RWPE2 (cell line): ENCODE data around the gene PRR27.

ENCODE experiments used
- ATAC-seq: fragments of 200-7000 bp; cut with Tn5 transposase; 3 replicates; pipeline ENCODE4 v1.9.1; 2021; ENCODE audit warnings: low read depth
- DNase-seq: peaks from one replicate; pipeline ENCODE4 v3.0.0-alpha.2; 2020; ENCODE audit warnings: low spot score
- H3K27ac ChIP-seq: fragments of 450-650 bp; 2 replicates; pipeline ENCODE4 v1.5.1; 2017; ENCODE audit warnings: mild to moderate bottlenecking; ENCODE audit not compliant: poor library complexity, severe bottlenecking
- H3K27me3 ChIP-seq: fragments of 250-450 bp; sonication (Bioruptor Pico); 2 replicates; pipeline ENCODE4 v1.5.1; 2021; ENCODE audit warnings: mild to moderate bottlenecking, moderate library complexity; ENCODE audit not compliant: insufficient read depth, poor library complexity, severe bottlenecking
- H3K36me3 ChIP-seq: fragments of 250-450 bp; sonication (Bioruptor Pico); 2 replicates; pipeline ENCODE4 v1.5.1; 2020; ENCODE audit warnings: low read depth, mild to moderate bottlenecking, moderate library complexity
- H3K4me1 ChIP-seq: fragments of 250-450 bp; sonication (Bioruptor Pico); 2 replicates; pipeline ENCODE4 v1.5.1; 2021; ENCODE audit warnings: mild to moderate bottlenecking, moderate library complexity; ENCODE audit not compliant: insufficient read depth, poor library complexity, severe bottlenecking
- H3K4me3 ChIP-seq: fragments of 250-450 bp; sonication (Bioruptor Pico); 2 replicates; pipeline ENCODE4 v1.5.1; 2021; ENCODE audit warnings: mild to moderate bottlenecking, moderate library complexity; ENCODE audit not compliant: severe bottlenecking
- H3K9me3 ChIP-seq: fragments of 250-450 bp; sonication (Bioruptor Pico); 2 replicates; pipeline ENCODE4 v1.5.1; 2021; ENCODE audit warnings: mild to moderate bottlenecking, moderate library complexity; ENCODE audit not compliant: severe bottlenecking
- CTCF ChIP-seq: fragments of 450-650 bp; IDR thresholded peaks from one replicate; pipeline ENCODE4 v1.5.1; 2017; ENCODE audit warnings: mild to moderate bottlenecking, moderate library complexity; ENCODE audit not compliant: poor library complexity, severe bottlenecking

Gene PRR27

DNA sequence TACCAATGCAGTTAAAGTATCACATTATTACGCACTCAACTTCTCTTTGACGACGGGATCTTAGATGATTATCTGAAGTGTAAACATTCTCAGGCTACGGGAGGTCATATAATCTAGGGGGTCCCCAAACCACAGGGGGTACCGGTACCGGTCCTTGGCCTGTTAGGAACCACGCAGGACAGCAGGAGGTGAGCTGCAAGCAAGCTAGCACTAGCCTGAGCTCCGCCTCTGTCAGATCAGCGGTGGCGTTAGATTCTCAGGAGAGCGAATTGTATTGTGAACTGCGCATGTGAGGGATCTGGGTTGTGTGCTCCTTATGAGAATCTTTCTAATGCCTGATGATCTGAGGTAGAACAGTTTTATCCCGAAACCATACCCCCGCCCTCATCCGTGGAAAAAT, 20.6 kb upstream of the PRR27 start:
- Histone ChIP-seq H3K27ac (no peak overlapping the region), H3K4me3 (no peak overlapping the region), H3K36me3 (no peaks in the 10 kb centered on the region), H3K9me3 (no peaks in the 10 kb centered on the region), H3K4me1 (no peaks in the 10 kb centered on the region), H3K27me3 (peaks cover 4% of the 10 kb centered on the region)
- no peak for TF ChIP-seq CTCF
- no peak for ATAC-seq
- no peak for DNase-seq

- Histone ChIP-seq H3K36me3 (no peaks in the 10 kb centered on the region), H3K4me3 (no peak overlapping the region), H3K27me3 (no peaks in the 10 kb centered on the region), H3K27ac (no peak overlapping the region), H3K9me3 (no peaks in the 10 kb centered on the region), H3K4me1 (no peaks in the 10 kb centered on the region)
- ATAC-seq (no peak), DNase-seq (no peak)
- TF ChIP-seq CTCF: no peak
Observed at GRCh38 chr4:70138751-70139150, 15.3 kb upstream of the PRR27 start.

GRCh38 chr4:70151271-70151670, 2.8 kb upstream of the PRR27 start:
- TF ChIP-seq CTCF: no peak
- H3K27me3 ChIP-seq: no peaks in the 10 kb centered on the region
- no peaks in the 10 kb centered on the region for H3K36me3 ChIP-seq
- H3K4me3 ChIP-seq: no peak overlapping the region
- ATAC-seq (no peak), DNase-seq (no peak)
- no peaks in the 10 kb centered on the region for H3K4me1 ChIP-seq
- no peaks in the 10 kb centered on the region for H3K9me3 ChIP-seq
- no peak overlapping the region for H3K27ac ChIP-seq

DNA sequence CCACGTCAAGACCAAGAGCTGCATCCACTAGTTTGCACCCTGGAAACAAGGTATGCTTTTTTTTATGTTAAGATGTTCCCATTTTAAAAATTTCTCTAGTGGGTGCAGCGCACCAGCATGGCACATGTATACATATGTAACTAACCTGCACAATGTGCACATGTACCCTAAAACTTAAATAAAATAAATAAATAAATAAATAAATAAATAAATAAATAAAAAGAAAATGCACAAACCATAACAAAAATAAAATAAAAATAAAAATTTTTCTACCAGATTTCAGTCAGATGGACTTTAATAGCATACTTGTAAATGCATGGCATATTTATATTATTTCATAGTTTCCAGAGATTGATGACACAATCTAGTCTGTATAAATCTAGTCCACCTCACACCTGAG, 1.9 kb upstream of the PRR27 start:
- ATAC-seq (no peak), DNase-seq (no peak)
- H3K4me3 ChIP-seq: no peak overlapping the region
- no peak for TF ChIP-seq CTCF
- no peak overlapping the region for H3K27ac ChIP-seq
- H3K9me3 ChIP-seq: no peaks in the 10 kb centered on the region
- H3K27me3 ChIP-seq: no peaks in the 10 kb centered on the region
- H3K4me1 ChIP-seq: no peaks in the 10 kb centered on the region
- H3K36me3 ChIP-seq: no peaks in the 10 kb centered on the region

DNA sequence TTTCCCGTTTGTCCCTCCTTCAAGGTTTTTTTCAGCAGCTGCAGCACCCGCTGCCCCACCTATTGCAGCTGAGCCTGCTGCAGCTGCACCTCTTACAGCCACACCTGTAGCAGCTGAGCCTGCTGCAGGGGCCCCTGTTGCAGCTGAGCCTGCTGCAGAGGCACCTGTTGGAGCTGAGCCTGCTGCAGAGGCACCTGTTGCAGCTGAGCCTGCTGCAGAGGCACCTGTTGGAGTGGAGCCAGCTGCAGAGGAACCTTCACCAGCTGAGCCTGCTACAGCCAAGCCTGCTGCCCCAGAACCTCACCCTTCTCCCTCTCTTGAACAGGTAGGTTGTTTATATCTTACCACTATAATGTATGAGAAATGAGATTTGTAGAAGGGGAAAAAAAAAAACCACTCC, 4.5 kb downstream of the PRR27 start:
- no peak overlapping the region for H3K27ac ChIP-seq
- ATAC-seq (no peak), DNase-seq (no peak)
- H3K4me1 ChIP-seq: no peaks in the 10 kb centered on the region
- H3K36me3 ChIP-seq: no peaks in the 10 kb centered on the region
- no peaks in the 10 kb centered on the region for H3K27me3 ChIP-seq
- no peak for TF ChIP-seq CTCF
- H3K4me3 ChIP-seq: no peak overlapping the region
- H3K9me3 ChIP-seq: no peaks in the 10 kb centered on the region
